Ovary (tissue), 3 donors: ENCODE results near the gene ZMIZ1.

Source experiments
- POLR2A ChIP-seq: fragments of 450-650 bp; IDR thresholded peaks from one replicate; pipeline ENCODE4 v1.6.1; 2017; ENCODE audit warnings: antibody characterized with exemption, mild to moderate bottlenecking, moderate library complexity
- TF ChIP-seq, protein P1 (sequence below), 3 donors: fragments of 450-650 bp in 2 of 3; fragments of 200-600 bp in 1 of 3; IDR thresholded peaks; one replicate each; pipeline versions ENCODE4 v1.5.1 to v1.8.0; 2016 to 2022; ENCODE audit warnings: antibody characterized with exemption in 3 of 3, mild to moderate bottlenecking in 1 of 3
- donor health status: DM: no; HTN: no; CAD: no.

DNA sequence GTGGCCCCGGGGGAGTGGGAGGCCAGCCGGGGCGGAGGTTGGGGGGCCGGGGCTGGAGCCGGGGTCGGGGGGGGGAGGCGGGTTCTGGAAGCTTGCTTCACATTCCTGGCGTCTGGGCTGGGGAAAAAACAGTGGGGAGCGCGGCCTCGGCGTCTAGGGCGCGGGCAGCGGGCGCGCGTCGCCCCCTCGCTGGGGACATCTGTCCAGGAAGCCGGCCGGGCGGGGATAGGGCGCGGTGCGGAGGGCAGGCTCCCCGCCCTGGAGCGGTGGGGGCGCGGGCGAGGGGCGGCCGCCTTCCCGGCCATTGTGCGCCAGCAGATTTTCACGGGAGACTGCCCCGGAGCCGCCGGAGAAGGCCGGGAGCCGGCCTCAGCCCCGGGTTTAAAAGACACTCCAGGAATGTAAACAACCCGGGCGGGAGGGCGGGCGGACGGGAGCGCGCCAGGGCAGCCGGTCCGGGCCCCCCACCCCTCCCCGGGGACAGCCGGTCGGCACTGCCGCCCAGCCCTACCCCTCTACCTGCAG lies 1.4 kb downstream of the ZMIZ1 start:
- TF ChIP-seq, protein P1, sequence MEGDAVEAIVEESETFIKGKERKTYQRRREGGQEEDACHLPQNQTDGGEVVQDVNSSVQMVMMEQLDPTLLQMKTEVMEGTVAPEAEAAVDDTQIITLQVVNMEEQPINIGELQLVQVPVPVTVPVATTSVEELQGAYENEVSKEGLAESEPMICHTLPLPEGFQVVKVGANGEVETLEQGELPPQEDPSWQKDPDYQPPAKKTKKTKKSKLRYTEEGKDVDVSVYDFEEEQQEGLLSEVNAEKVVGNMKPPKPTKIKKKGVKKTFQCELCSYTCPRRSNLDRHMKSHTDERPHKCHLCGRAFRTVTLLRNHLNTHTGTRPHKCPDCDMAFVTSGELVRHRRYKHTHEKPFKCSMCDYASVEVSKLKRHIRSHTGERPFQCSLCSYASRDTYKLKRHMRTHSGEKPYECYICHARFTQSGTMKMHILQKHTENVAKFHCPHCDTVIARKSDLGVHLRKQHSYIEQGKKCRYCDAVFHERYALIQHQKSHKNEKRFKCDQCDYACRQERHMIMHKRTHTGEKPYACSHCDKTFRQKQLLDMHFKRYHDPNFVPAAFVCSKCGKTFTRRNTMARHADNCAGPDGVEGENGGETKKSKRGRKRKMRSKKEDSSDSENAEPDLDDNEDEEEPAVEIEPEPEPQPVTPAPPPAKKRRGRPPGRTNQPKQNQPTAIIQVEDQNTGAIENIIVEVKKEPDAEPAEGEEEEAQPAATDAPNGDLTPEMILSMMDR (IDR thresholded peaks at IDR 0.05): no peak
- no peak for TF ChIP-seq POLR2A
